ES-I3 (cell line): ENCODE data around the gene ZNF165.
"Not testable (repeated sequence)": the region's sequence is repeated elsewhere in the genome, so short reads cannot be mapped to it uniquely, and the experiment has no call there.

ENCODE experiments used
- H3K36me3 ChIP-seq: 2 replicates; pipeline ENCODE4 v1.6.1; 2013; ENCODE audit warnings: mild to moderate bottlenecking, low read length, control low read depth, moderate library complexity; ENCODE audit not compliant: insufficient read depth
- H3K4me1 ChIP-seq: 2 replicates; pipeline ENCODE4 v1.6.1; 2013; ENCODE audit warnings: mild to moderate bottlenecking, control low read depth, low read length; ENCODE audit not compliant: insufficient read depth
- H3K9ac ChIP-seq: 2 replicates; pipeline ENCODE4 v1.6.1; 2013; ENCODE audit warnings: low read depth, mild to moderate bottlenecking, low read length, moderate library complexity
- H3K9me3 ChIP-seq: 2 replicates; pipeline ENCODE4 v1.6.1; 2013; ENCODE audit warnings: mild to moderate bottlenecking, low read length, moderate library complexity; ENCODE audit not compliant: control insufficient read depth, insufficient read depth

The ZNF165 gene

GRCh38 chr6:28080381-28080630 lies at the start of gene ZNF165:
ZNF165 (plus strand) TSS chr6:28080568; CDS start chr6:28085481, 4,913 bp downstream.
- not testable (repeated sequence) for H3K4me1 ChIP-seq, H3K9me3 ChIP-seq, H3K36me3 ChIP-seq
- peak within 1 kb of the TSS; percentile 71 for H3K9ac ChIP-seq

GRCh38 chr6:28053584-28053983 lies 26.8 kb upstream of the ZNF165 start:
- Histone ChIP-seq H3K4me1 (no peaks in the 10 kb centered on the region), H3K9ac (no peak overlapping the region), H3K9me3 (no peaks in the 10 kb centered on the region), H3K36me3 (no peaks in the 10 kb centered on the region)

- Histone ChIP-seq H3K9me3 (no peaks in the 10 kb centered on the region), H3K36me3 (no peaks in the 10 kb centered on the region), H3K4me1 (no peaks in the 10 kb centered on the region), H3K9ac (no peak overlapping the region)
These were observed 20.0 kb upstream of the ZNF165 start for GRCh38 chr6:28060405-28060804.

GRCh38 chr6:28064272-28064671 lies 16.1 kb upstream of the ZNF165 start:
- no peaks in the 10 kb centered on the region for H3K9me3 ChIP-seq
- no peak overlapping the region for H3K9ac ChIP-seq
- H3K4me1 ChIP-seq = no peaks in the 10 kb centered on the region
- H3K36me3 ChIP-seq = no peaks in the 10 kb centered on the region

GRCh38 chr6:28068067-28068466 lies 12.3 kb upstream of the ZNF165 start:
- Histone ChIP-seq H3K4me1 (no peaks in the 10 kb centered on the region), H3K36me3 (no peaks in the 10 kb centered on the region), H3K9ac (no peak overlapping the region), H3K9me3 (no peaks in the 10 kb centered on the region)

- not testable (repeated sequence) for H3K9ac ChIP-seq, H3K4me1 ChIP-seq, H3K36me3 ChIP-seq, H3K9me3 ChIP-seq
These were observed 9.4 kb upstream of the ZNF165 start for GRCh38 chr6:28070968-28071367.

- Histone ChIP-seq H3K36me3 (no peaks in the 10 kb centered on the region), H3K9me3 (no peaks in the 10 kb centered on the region), H3K4me1 (no peaks in the 10 kb centered on the region), H3K9ac (no peak overlapping the region)
These were observed 2.3 kb upstream of the ZNF165 start for GRCh38 chr6:28078050-28078449.

- Histone ChIP-seq H3K9ac (no peak overlapping the region), H3K4me1 (no peaks in the 10 kb centered on the region), H3K9me3 (no peaks in the 10 kb centered on the region), H3K36me3 (no peaks in the 10 kb centered on the region)
These were observed 1.5 kb upstream of the ZNF165 start for GRCh38 chr6:28078836-28079235.

- H3K9ac ChIP-seq = peak overlapping the region; percentile 71
- H3K36me3 ChIP-seq = peaks cover 2% of the 10 kb centered on the region
- no peaks in the 10 kb centered on the region for H3K9me3 ChIP-seq
- no peaks in the 10 kb centered on the region for H3K4me1 ChIP-seq
These were observed 490 bp downstream of the ZNF165 start for GRCh38 chr6:28080631-28081485.

GRCh38 chr6:28081486-28081751 lies 1.1 kb downstream of the ZNF165 start:
- peaks cover 6% of the 10 kb centered on the region for H3K36me3 ChIP-seq
- H3K9ac ChIP-seq = peak overlapping the region; percentile 71
- H3K4me1 ChIP-seq = no peaks in the 10 kb centered on the region
- no peaks in the 10 kb centered on the region for H3K9me3 ChIP-seq

- Histone ChIP-seq H3K9ac (no peak overlapping the region), H3K4me1 (no peaks in the 10 kb centered on the region), H3K9me3 (peaks cover 6% of the 10 kb centered on the region; the same call in 1 of the 2 replicates), H3K36me3 (peaks cover 13% of the 10 kb centered on the region)
These were observed 2.6 kb downstream of the ZNF165 start for GRCh38 chr6:28082939-28083338.

- Histone ChIP-seq H3K4me1 (no peaks in the 10 kb centered on the region), H3K9me3 (peaks cover 21% of the 10 kb centered on the region), H3K9ac (no peak overlapping the region), H3K36me3 (peaks cover 24% of the 10 kb centered on the region)
These were observed 8.7 kb downstream of the ZNF165 start for GRCh38 chr6:28089054-28089453.

- peaks cover 20% of the 10 kb centered on the region for H3K36me3 ChIP-seq
- no peaks in the 10 kb centered on the region for H3K4me1 ChIP-seq
- no peak overlapping the region for H3K9ac ChIP-seq
- peaks cover 21% of the 10 kb centered on the region for H3K9me3 ChIP-seq
These were observed 10.7 kb downstream of the ZNF165 start for GRCh38 chr6:28090917-28091586.

GRCh38 chr6:28102222-28102621 lies 21.9 kb downstream of the ZNF165 start:
- H3K9ac ChIP-seq, H3K36me3 ChIP-seq, H3K4me1 ChIP-seq, H3K9me3 ChIP-seq: not testable (repeated sequence)

GRCh38 chr6:28102699-28103098 lies 22.3 kb downstream of the ZNF165 start:
- not testable (repeated sequence) for H3K36me3 ChIP-seq, H3K9me3 ChIP-seq, H3K4me1 ChIP-seq, H3K9ac ChIP-seq
